HL-60 (cell line): Measurements from ENCODE around the gene PARD6G.

Source experiments
- DNase-seq, 2 experiments: peaks; one replicate each; pipeline ENCODE4 v3.0.0-alpha.2; 2010 to 2020; ENCODE audit warnings: low read depth in 1 of 2, low spot score in 1 of 2
- H3K27ac ChIP-seq: fragments of 250-450 bp; sonication (Bioruptor Pico); replicated peaks from 2 replicates; pipeline ENCODE4 v1.5.1; 2020; ENCODE audit warnings: mild to moderate bottlenecking, moderate library complexity
- H3K27me3 ChIP-seq: fragments of 250-450 bp; sonication (Bioruptor Pico); 2 replicates; pipeline ENCODE4 v1.5.1; 2021; ENCODE audit warnings: mild to moderate bottlenecking, moderate library complexity; ENCODE audit not compliant: insufficient read depth, poor library complexity, severe bottlenecking
- H3K4me3 ChIP-seq: replicated peaks from 2 replicates; pipeline ENCODE4 v1.5.1; 2011; ENCODE audit warnings: mild to moderate bottlenecking, control low read depth, low read length; ENCODE audit not compliant: insufficient read depth
- GABPA ChIP-seq: IDR thresholded peaks from 2 replicates; pipeline ENCODE4 v1.6.1; 2012; ENCODE audit warnings: low read depth
- POLR2AphosphoS5 ChIP-seq: IDR thresholded peaks from 2 replicates; pipeline ENCODE4 v1.6.1; 2012; ENCODE audit warnings: low read depth
- SPI1 ChIP-seq: IDR thresholded peaks from 2 replicates; pipeline ENCODE4 v1.6.1; 2012; ENCODE audit warnings: low read depth, mild to moderate bottlenecking, borderline replicate concordance
- TF ChIP-seq, protein P1 (sequence below): IDR thresholded peaks from 2 replicates; pipeline ENCODE4 v1.6.1; 2012; ENCODE audit warnings: low read depth; ENCODE audit not compliant: insufficient replicate concordance
- TF ChIP-seq, protein P2 (sequence below): IDR thresholded peaks from one replicate; pipeline ENCODE4 v1.5.1; 2011; ENCODE audit warnings: low read length, control low read depth, inconsistent platforms; ENCODE audit not compliant: insufficient read depth

Gene PARD6G

DNA sequence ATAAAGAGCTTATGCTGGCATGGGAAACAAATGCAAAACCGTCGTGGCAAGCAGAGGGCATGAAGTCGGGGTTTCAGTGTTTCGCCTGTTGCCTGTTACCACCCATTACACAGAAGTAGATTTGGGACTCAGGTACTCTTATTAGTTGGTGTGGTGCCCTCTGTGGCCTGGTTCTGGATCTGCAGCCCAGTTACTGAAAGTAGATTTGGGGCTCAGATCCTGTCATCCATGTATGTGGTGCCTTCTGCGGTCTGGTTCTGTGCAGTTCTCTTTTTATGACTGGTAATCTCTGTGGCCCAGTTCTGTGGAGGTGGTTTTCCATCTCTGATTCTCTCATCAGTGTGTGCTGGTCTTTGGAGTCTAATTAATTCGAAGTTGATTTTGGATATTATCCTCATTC is 93.0 kb downstream of the PARD6G start:
- Histone ChIP-seq H3K4me3 (no peak overlapping the region), H3K27ac (no peak overlapping the region), H3K27me3 (peaks cover under 1% of the 10 kb centered on the region)
- DNase-seq: peak in 1 of 2 experiments; percentile 44
- TF ChIP-seq, protein P1, sequence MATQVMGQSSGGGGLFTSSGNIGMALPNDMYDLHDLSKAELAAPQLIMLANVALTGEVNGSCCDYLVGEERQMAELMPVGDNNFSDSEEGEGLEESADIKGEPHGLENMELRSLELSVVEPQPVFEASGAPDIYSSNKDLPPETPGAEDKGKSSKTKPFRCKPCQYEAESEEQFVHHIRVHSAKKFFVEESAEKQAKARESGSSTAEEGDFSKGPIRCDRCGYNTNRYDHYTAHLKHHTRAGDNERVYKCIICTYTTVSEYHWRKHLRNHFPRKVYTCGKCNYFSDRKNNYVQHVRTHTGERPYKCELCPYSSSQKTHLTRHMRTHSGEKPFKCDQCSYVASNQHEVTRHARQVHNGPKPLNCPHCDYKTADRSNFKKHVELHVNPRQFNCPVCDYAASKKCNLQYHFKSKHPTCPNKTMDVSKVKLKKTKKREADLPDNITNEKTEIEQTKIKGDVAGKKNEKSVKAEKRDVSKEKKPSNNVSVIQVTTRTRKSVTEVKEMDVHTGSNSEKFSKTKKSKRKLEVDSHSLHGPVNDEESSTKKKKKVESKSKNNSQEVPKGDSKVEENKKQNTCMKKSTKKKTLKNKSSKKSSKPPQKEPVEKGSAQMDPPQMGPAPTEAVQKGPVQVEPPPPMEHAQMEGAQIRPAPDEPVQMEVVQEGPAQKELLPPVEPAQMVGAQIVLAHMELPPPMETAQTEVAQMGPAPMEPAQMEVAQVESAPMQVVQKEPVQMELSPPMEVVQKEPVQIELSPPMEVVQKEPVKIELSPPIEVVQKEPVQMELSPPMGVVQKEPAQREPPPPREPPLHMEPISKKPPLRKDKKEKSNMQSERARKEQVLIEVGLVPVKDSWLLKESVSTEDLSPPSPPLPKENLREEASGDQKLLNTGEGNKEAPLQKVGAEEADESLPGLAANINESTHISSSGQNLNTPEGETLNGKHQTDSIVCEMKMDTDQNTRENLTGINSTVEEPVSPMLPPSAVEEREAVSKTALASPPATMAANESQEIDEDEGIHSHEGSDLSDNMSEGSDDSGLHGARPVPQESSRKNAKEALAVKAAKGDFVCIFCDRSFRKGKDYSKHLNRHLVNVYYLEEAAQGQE: no peak
- TF ChIP-seq, protein P2, sequence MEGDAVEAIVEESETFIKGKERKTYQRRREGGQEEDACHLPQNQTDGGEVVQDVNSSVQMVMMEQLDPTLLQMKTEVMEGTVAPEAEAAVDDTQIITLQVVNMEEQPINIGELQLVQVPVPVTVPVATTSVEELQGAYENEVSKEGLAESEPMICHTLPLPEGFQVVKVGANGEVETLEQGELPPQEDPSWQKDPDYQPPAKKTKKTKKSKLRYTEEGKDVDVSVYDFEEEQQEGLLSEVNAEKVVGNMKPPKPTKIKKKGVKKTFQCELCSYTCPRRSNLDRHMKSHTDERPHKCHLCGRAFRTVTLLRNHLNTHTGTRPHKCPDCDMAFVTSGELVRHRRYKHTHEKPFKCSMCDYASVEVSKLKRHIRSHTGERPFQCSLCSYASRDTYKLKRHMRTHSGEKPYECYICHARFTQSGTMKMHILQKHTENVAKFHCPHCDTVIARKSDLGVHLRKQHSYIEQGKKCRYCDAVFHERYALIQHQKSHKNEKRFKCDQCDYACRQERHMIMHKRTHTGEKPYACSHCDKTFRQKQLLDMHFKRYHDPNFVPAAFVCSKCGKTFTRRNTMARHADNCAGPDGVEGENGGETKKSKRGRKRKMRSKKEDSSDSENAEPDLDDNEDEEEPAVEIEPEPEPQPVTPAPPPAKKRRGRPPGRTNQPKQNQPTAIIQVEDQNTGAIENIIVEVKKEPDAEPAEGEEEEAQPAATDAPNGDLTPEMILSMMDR: peak; percentile 53
- TF ChIP-seq POLR2AphosphoS5 (no peak), SPI1 (no peak), GABPA (no peak)

DNA sequence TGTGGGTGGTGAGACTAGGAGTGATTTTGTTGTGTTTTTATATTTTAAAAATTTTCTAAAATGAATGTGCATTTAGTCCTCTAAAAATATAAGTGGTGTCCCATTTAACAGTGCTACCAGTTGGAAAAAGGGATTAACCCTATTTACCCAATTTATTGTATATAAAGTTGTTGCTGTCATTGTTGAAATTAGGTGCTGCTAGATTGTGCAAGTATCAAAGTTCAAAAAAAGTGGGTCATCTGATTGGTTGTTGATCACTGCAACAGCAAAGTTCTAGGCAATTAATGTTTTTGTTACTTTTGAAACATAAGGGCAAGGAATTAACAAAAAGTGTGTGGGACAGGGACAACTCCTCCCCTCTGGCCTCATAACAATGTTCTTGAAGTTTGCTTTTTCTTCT is 97.6 kb downstream of the PARD6G start:
- TF ChIP-seq, protein P1: no peak
- TF ChIP-seq, protein P2: no peak
- TF ChIP-seq GABPA (no peak), SPI1 (no peak), POLR2AphosphoS5 (no peak)
- Histone ChIP-seq H3K4me3 (no peak overlapping the region), H3K27me3 (no peaks in the 10 kb centered on the region), H3K27ac (no peak overlapping the region)
- no peak for DNase-seq

DNA sequence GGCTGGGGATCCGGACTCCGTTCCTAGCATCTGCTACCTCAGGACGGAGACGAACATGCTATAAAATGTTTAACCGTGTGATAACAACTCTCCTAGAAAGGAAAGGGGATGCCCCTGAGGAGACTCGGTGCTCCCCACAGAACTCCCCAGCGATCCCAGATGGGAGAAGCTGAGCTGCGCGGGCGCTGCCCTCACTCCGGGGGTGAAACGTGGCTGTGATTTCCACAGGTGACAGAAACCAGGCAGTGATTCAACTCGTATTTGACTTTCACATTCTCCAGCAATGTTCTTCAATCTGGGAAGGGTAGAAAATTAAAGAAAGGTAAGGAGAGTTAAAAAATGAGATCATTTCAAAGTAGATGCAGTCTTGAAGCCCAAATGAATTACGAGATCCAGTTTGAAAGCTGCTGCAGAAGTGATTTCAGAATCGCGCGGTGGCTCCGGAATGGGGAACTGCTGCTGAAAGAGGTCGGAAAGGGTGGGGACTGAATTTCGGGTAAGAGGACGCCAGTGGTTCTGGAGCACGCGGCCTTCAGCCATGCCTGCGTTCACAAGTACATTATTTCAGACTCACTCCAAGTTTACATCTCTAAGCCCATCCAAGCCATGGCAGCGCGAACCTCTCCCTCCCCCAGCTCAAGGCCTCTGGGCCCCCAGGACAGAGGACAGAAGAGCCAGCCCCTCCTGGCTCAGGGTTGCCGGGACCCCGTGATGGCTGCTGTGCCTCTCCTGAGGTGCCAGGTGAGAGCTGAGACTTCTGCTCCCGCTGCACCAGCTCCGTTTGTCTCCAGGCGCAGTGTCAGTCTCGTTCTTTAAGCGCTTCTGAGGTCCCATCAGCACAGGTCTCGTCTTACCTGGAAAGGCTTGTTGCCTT is 98.8 kb downstream of the PARD6G start:
- no peaks in the 10 kb centered on the region for H3K27me3 ChIP-seq
- H3K27ac ChIP-seq: no peak overlapping the region
- TF ChIP-seq POLR2AphosphoS5: no peak
- peak; percentile 94 for TF ChIP-seq SPI1
- peak overlapping the region; percentile 48 for H3K4me3 ChIP-seq
- peak; percentile 44 to 82 for DNase-seq

DNA sequence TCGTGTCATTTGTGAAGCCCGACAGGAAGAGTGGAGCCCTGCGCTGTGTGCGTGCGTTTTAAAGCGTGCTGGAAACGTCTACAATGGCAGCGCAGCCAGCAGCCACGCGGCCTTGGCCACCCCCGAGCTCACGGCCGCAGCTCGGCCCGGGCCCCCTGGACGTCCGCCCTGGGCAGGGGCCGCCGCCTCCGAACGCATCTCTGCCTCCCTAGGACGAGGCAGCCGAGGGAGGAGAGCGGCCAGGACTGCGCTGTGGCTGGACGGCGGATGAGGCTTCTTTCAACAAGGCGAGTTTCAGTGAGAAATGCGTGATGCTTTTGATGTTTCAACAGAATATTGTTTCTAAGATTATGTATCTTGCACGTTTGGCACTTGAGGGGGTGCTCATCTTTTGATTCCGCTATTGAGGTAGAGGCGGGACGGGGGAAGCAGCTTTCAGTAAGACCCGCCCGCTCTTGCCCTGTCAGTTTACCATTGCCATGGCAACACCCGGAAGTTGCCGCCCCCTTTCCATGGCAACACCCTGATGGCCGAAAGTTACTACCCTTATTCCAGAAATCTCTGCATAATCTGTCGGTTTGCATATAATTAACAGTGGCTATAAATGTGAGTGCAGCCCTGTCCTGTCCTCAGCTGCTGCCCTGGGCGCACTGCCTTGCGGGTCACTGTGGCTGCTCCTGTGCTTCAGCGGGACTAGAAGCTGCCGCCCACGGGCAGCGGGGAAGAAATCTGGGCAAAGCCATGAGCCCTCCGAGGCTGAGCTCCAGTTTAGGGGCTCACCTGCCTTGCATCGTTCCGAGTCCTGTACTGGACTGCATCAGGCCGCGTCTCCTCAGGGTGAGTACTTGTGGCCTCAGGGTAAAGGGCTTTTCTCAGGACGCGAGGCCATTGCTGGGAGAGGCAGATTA is 99.6 kb downstream of the PARD6G start:
- DNase-seq: peak; percentile 28 to 92
- Histone ChIP-seq H3K4me3 (peak overlapping the region; percentile 48), H3K27me3 (no peaks in the 10 kb centered on the region), H3K27ac (no peak overlapping the region)
- TF ChIP-seq POLR2AphosphoS5 (no peak), GABPA (peak; percentile 65), SPI1 (no peak)
- TF ChIP-seq, protein P2: no peak
